Fibroblast of skin of right biceps (primary cell): ENCODE measurements around the gene TBCC.
A peak's percentile ranks its signal among the peaks of the same experiment; 100 is the strongest.
"Not testable (repeated sequence)": the region's sequence is repeated elsewhere in the genome, so short reads cannot be mapped to it uniquely, and the experiment has no call there.

Source experiments
- DNase-seq: peaks from one replicate; pipeline ENCODE4 v3.0.0-alpha.2; 2013

The TBCC gene

DNA sequence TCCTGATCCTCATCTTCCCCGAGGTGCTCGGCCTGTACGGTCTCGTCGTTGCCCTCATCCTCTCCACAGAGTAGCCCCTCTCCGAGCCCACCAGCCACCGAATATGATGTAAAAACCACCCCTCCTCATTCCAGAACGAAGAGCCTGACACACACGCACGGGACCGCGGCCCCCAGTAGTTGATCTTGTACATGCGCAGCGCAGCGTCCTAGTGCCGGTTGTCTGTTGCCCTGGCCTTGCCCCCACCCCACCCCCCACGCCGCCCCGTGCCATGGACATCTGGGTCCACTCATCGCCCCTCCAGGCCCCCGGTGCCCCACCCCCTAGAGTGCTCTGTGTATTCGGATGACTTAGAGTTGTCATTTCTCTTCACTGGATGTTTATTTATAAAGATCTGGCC lies 18.3 kb downstream of the TBCC start:
- no peak for DNase-seq

DNA sequence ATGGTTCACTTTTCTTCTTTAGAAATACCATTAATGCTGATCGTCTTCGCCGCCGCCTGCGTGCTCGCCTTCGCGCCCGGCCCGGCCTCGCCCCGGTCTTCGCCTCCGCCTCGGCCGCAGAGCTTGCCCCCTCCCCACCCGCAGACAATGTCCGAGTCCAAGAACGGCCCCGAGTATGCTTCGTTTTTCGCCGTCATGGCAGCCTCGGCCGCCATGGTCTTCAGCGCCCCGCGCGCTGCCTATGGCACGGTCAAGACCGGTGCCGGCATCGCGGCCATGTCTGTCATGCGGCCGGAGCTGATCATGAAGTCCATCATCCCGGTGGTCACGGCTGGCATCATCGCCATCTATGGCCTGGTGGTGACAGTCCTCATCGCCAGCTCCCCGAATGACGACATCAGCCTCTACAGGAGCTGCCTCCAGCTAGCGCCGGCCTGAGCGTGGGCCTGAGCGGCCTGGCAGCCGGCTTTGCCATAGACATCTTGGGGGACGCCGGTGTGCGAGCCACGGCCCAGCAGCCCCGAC lies 18.8 kb downstream of the TBCC start:
- DNase-seq: peak; percentile 29

DNA sequence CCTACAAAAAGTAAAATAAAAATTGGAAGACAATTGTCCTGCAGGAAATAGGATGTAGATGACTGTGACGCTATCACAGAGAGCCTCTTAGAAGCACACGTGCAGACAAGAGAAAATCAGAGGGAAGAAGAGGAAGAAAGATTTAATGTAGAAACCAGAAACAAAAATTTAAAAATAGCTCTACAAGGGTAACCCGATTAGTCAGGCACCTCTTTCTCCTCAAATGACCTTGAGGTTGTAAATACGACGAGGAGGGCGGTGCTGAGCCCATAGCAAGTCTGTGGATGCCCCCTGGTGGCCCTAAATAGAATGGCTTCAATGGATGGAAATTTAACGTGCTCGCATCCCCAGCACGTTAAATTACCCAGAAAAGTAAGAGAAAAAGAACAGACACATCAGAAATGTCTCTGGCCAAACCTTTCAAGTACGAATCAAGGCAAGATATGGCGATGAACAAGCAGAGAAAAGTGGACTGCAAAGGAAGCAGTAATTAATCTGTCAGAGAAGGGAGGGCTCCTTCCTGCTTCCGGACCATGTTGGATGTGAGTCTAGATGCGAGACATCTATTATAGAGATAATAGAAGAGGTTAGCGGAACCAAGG lies 19.3 kb downstream of the TBCC start:
- DNase-seq: peak; percentile 89

DNA sequence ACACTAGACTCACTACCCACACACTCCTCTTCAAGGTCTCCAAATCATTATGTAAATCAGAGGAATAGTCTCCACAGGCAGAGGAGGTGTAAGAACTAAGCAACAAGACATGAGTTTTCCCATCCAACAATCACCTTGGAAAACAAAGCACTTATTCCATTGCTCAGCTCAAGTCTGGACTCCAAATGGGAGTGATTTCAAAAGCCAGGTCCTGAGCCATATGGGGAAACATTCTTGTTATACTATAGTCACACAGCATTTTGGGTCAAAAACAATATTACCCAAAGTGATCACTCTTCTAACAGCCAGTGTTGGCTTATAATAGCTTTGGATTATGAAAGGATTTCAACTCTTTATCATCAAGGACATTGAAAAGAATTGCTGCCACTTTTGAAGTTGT lies 19.9 kb downstream of the TBCC start:
- DNase-seq: no peak

DNA sequence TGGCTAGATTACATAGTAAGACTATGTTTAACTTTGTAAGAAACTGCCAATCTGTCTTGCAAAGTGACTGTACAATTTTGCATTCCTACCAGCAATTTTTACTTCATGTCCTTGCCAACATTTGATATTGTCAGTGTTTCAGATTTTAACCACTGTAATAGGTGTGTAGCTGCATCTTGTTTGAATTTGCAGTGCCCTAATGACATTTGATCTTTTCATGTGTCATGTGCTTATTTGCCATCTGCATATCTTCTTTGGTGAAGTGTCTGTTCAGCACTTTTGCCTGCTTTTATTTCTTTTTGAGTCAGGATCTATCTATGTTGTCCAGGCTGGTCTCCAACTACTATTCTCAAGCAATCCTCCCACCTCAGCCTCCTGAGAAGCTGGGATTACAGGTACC lies 21.1 kb downstream of the TBCC start:
- no peak for DNase-seq

DNA sequence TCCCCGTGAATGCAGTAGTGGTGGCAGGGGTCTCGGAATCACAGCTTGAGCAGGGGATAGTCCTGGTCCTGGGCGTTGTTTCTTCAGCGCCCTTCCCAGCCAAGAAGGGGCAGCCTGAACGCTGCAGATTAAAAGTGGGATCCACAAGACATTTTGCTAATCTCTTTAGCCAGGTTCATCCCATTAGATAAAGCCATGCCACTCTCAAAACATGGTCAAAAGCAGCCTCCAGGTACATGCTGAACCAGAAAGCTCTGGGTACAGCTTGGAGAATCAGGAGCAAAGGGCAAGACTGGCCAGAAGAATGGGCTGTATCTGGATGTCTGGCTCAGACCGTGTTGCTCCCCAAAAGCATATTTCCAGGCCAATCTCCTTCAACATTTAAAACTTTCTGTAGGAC lies 23.4 kb downstream of the TBCC start, which contains the start of gene PRPH2:
PRPH2 (minus strand) TSS at position 101 of the 400 bp plus-strand sequence. CDS start 263 bp downstream, outside the sequence.
- DNase-seq: no peak

DNA sequence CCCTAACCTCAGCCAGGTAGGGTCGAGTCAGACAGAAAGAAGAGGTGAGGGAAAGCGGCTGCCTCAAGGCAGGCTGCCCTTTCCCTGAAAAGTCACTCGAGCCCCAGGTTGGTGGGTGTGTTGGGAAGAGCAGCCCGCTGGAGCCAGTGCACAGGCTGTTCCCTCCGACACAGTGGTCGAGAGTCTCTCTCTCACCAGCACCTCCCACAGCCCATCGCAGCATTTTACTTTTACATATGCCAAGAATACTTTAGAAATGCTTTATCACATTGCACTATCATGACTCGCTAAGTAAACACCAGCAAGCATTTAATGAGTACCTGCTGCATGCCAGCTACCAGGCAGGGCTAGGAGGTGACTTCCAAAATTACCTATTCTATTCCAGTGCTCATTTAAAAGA lies 25.2 kb downstream of the TBCC start:
- peak; percentile 38 for DNase-seq

DNA sequence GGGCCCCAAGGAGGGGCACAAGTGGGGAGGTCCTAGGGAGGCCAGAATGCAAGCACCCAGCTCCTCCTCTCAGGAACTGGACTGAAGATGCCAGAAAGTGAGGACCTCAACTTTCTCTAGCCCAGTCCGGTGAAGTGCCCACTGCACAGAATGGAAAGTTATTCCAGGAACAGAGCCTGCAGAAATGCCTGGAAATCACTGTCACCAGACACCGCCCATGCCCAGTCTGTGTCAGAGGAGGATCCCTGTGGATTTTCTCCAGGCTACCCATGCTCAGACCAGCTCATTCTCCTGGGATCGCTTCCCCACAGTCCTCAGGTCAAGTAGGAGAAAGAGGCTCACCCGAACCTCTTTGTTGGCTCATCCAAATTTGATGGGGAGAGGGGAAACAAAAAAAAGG lies 30.0 kb downstream of the TBCC start:
- no peak for DNase-seq

DNA sequence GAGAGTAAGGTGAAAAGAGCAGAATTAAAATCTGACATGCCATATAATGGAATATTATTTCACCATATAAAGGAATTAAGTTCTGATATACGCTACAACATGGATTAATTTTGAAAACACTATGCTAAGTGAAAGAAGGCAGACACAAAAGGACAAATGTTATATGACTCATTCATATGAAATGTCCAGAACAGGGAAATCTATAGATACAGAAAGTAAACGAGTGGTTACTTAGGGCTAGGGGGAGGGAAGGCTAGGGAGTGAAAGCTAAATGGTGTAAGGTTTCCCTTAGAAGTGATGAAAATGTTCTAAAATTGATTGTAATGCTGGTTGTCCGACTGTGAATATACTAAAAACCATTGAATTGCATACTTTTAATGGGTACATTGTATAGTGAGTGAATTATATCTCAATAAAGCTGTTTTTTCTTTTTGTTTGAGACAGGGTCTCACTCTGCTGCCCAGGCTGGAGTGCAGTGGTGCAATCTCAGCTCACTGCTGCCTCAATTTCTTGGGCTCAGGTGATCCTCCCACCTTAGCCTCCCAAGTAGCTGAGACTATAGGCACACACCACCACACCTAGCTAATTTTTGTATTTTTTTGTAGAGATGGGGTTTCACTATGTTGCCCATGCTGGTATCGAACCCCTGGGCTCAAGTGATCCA lies 31.7 kb downstream of the TBCC start:
- DNase-seq: peak; percentile 71

DNA sequence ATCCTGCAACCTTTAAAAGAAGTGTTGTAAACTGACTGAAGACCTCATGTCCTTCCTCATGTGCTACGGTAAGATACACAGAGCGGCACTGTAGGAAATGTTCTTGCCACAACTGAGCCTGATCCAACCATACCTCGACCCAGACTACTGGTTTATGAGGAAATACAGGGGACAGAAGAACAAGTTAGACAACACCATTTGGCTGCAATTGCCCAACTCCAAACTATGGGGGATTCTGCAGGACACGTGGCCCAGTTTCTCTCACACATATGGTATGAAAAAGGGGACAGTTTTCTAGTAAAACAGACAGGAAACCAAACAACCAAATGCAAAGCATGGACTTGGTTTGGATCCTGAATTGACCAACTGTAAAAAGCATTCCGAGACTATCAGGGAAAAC lies 34.0 kb downstream of the TBCC start:
- no peak for DNase-seq

DNA sequence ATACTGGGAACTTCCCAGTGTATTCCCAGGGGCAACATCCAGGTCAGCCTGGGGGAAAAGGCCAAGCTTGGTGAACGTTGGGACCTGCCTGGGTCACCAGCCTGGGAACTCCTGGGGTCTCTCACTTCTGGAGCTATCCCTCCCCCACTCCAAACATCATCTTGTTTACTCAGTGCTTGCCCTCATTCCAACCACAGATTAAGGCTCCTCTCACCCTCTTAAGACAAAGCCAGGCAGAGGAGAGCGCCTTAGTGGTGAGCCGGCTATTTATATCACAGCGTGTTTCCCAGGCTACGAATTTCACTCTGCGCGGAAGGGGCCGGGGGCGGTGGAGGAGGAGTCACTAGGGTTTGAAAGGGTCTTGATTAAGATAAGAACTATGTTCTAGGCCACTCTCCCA lies 35.6 kb downstream of the TBCC start:
- DNase-seq: no peak

DNA sequence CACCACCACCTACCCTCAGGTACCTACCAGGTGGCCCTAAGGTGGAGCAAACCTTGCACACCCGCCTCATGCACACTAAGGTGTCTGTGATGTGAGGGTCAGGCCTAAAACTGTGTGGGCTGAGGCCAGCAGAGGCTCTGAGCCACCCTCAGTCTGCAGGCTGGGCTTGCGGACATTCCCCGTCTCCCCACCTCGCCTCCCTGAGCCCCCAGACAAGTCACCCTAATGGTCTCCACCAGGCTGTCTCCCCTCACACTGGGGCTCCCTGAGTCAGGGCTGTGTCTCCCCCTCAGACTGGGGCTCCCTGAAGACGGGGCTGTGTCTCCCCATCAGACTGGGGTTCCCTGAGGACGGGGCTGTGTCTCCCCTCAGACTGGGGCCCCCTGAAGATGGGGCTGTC lies 36.0 kb downstream of the TBCC start:
- DNase-seq: no peak

DNA sequence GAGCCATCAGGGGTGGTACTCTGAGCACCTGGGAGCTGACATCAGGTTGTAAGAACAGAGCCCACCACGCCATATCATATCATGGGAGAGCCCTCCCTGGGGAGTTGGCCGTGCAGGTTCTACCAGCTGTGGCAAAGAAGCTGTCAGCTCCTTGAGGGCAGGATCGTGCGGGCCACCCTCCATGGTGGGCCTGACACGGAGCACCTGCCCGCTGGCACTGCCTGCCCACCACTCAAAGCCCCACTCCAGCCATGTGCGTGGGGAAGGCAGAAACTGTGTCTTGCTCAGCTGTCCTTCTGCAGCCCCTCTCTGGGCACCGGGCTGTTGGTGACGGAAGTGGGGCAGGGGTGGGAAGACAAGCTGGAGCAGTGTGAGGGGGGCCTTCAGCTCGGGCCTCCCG lies 37.8 kb downstream of the TBCC start:
- no peak for DNase-seq

DNA sequence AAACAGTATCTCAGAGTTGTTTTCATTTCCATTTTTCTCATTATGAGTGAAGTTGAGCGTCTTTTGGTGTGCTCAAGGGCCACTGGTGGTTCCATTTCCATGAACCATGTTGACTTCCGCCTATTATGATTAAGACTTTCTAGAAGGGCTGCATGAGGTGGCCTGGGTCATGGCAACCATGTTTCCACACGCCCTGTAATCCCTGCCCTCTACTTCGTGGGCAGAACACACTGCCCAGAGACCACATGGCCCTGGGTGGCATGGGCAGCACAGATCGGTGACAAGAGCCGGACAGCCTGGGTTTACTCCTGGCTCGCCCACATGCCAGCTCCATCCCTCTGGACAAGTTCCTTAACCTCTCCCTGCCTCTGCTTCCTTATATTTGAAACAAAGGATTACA lies 38.3 kb downstream of the TBCC start:
- DNase-seq: no peak

DNA sequence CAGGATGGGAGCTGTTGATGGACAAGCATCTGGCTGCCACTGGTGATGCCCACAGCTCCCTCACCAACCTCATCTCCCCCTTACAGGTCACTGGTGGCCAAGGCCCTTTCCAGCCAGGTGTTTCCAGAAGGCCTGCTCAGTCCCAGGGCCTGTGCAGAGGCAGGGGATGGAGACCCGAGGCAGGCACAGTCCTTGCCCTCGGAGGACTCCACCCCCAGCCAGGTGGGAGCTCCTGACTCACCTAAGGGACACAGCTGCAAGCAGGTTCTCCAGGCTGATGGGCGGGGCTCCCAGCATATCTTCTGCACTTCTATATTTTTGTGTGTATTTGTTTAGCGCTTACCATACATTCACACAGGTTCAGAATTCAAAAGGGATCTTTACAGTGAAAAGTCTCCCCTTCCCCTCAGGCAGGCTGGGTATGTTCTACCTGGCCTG lies 40.9 kb downstream of the TBCC start:
- no peak for DNase-seq

DNA sequence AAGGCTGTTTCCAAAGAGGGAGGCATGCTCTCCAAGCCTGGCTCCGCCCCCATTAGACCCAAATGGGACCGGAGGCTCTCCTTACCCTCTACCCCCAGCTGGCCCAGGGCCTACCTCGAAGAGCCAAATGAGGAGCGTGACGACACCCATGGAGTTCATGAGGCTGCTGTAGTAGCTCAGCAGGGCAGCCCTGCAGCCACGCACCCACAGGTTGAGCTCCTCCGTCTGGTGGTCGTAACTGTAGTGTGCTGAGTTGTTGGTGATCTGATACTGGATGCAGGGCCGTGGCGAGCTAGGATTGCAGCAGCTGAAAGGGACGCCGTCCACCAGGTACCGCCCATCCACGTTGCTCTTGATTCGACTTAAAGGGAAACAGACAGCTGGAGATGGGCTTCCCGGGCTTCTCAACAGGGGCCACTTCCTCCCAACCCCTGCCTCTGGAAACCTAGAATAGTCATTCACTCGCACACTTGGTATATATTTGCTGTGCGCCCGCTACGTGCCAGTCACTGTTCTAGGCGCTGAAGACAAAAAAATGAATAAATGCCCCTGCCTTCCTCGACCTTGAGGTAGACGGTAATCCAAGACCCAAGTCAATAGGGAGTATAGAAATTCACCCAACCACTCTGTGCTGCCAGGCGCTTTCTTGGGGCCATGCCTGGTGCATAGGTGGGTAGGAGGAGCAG lies 41.5 kb downstream of the TBCC start:
- peak; percentile 69 for DNase-seq

DNA sequence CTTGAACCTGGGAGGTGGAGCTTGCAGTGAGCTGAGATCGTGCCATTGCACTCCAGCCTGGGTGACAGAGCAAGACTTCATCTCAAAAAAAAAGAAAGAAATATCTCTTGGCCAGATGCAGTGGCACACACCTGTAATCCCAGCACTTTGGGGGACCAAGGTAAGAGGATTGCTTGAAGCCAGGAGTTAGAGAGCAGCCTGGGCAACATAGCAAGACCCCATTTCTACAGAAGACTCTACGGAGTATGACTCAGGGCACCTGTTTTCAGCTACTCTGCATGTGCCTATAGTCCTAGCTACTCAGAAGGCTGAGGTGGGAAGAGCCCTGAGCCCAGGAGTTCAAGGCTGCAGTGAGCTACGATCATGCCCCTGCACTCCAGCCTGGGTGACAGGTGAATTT lies 43.1 kb downstream of the TBCC start:
- not testable (repeated sequence) for DNase-seq

DNA sequence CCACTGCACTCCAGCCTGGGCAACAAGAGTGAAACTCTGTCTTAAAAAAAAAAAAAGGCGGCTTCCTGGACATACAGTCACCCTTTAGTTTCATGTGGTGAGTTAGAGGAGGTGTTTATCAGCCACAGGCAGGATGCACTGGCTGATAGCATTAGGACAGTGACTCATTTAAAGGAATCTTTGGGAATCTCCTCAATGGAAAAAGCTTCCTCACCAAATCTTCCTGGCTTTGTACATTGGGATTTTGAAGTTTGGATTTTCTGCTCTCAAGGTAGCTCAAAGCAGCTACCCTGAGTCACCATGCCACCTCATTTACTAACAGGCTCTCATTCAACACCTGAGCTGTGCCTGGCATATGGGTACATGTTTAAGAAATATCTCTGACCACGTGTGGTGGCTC lies 43.7 kb downstream of the TBCC start:
- DNase-seq: peak; percentile 85

DNA sequence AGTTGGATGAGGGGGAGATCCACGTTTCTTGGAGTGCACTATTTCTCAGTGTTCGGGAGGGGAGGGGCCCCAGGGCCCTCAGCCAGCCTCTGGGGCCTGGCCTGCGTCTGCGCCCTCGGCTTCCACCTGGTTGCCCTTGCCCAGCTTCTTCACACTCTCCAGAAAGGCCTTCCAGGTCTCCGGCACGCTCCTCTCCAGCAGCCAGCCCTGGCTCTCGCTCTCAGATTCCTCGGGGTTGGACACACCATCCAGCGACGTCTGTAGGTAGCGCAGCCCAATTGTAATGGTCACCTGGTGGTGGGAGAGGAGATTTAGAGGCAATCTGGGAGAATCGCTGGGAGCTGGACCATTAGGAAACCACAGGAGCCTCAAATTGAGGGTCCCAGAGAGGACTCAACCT lies 47.7 kb downstream of the TBCC start:
- no peak for DNase-seq

DNA sequence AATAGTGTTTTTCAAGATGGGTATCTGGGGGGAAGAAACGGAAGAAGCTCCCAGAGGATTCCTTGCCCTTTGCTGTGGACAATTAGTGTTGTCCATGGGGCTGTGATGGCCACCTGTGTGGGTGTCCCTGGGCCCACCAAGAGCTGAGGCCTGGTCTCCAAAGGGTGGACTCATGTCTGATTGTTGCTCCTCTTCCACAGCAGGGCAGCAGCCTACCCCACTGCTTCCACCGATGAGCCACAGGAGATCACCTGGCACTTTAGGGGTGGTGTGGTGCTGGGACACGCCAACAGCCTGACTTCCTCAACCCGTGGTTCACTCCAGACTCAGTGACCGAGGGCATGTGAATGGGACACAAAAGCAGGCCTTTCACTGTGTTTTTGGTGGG lies 48.6 kb downstream of the TBCC start:
- DNase-seq: no peak

DNA sequence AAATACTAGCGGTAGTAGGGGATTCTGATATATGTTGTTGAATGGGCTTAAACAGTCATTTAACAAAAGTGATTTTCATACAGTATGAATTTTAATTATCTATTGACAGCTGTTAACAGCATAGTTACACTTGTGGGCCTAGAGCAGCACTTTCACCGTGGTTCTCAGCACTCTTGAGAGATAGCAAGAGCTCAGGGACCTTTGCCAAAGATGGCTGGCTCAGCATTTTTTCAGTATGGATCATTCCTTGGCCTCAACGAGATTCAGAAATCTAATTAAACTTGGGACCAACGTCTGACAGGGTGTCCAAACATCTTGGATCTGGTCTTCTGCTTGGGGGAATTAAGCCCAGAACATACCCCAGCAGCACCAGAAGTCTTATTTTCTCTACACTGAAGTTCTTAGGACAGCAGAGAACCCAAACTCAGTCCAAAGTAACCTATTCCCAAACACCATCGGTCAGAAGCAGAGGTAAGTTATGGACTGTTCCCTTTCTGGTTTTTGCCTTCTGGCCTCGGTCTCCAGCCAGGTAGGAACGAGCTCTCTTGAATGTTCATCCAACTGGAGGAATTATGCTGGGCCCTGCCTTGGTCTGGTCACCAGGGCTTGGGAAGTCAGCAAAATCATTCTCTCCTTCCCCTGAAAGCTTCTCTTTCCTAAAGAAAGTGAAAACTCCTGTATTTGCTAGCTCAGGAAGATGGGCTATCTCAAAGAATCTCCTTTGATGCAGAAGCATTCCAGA lies 49.2 kb downstream of the TBCC start:
- peak; percentile 79 for DNase-seq

DNA sequence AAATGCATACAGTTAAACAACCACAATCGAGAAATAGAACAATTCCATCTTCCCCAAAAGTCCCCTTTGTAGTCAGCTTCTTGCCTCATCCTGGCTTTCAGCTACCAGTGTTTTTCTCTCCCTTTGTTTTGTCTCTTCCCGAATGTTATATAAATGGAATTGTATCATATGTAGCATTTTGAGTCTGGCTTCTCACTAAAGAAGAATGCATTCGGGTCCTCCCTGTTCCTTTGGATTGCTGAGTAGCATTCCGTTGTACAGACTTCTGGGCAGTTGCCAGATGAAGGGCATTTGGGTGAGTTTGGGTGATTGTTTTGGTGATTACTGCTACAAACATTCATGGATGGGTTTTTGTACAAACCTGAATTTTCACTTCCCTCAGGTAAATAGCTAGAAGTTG lies 51.3 kb downstream of the TBCC start:
- peak; percentile 87 for DNase-seq
